Measurements from ENCODE around the gene CALML5.

Gene CALML5

DNA sequence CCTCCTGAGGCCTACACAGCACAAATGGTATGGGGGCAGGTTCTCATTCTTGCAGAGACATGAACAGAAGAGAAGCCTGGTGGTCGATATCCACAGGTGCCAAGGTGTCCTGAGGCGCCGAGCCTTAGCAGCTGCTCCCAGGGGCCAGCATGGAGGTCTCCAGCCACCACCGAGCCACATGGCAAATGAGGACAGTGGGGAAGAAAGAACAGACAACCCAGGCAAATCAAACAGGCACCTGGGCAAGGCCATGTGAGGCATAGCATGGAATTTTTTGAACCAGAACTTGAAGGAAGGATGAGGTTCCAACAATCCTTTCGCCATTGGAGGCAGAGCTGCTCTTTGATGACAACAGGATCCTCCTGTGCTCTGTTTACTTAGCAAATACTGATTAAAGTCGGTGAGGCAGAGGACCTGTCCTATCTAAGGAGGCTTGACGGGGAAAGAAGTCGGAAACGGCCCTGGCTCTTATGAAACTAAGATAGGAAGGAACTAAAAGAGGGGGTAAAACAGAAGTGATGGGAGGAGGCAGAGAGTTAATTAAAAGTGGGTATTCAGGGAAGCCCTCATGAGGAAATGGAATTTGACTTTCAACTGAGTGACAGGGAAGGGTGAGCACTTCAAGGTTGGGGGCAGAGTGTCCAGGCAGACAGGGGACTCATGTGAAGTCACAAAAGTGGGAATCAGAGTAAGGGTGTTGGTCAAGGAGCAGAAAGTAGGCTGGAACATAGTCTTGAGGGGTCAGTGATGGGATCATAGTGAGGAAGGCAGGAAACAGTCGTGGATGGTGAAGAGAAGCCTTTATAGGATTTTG is 16.8 kb upstream of the CALML5 start:
- no peak for DNase-seq (ENCODE audit: low spot score)

- no peak for DNase-seq (ENCODE audit: low spot score)
Observed at GRCh38 chr10:5514226-5514850, 15.0 kb upstream of the CALML5 start.

- no peak for DNase-seq (ENCODE audit: low spot score)
Observed at GRCh38 chr10:5512881-5513612, 13.7 kb upstream of the CALML5 start.

DNA sequence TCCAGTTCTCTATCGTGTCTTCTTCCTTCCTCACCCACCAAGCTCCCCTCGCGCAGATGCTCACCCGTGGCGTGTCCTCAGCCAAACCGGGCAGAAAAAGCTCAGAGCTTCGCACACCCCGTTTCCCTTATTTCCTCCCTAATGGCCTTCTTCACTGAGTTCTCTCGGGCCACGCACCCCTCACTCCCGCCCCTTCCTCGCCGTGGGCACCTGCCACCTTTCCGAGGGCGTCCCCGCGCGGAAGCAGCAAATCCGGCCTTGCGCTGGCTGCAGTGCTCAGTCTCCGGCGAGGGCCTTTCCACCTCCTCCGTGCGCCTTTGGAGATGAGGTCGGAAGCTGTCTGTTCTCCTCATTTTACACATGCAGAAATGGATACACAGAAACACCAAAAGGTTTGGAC is 13.0 kb upstream of the CALML5 start:
- no peak for DNase-seq (ENCODE audit: low spot score)

GRCh38 chr10:5511885-5512280 is 12.5 kb upstream of the CALML5 start:
- DNase-seq (ENCODE audit: low spot score) = no peak

- no peak for DNase-seq (ENCODE audit: low spot score)
Observed at GRCh38 chr10:5511231-5511884, 12.0 kb upstream of the CALML5 start.

DNA sequence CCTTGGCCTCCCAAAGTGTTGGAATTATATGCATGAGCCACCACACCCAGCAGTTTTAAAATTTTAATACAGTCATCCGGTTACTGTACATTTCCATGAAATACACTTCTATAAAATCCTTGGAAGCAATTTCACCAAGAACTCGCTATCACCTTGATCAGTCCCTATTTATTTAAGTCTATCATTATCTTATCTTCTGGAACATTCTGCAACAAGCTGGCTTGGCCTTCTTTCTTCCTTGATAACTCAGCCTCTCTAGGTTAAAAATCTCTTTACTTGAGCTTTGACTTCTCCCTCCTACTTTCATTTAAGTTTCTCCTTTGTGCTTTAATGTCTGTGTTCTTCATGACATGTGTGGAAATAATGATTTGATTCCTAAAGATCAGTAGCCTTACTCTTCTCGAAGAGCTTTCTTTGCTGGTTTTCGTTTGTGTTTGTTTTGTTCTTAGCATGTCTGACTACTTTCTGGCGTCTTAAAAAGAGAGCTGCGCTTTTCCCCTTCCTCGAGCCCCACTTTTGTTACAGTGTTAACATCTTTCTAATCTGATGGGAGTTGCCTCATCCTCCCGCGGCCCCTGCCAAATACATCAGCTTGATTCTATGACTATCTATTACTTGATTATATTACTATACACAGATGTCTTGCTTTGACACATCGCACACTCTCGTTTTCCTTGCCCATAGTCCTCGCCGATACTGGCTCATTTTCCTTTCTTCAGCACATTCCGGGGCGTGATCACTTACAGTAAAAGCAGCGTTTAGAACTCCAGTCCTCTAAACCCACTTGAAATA is 11.1 kb upstream of the CALML5 start:
- DNase-seq (ENCODE audit: low spot score) = no peak

- DNase-seq (ENCODE audit: low spot score) = no peak
Observed at GRCh38 chr10:5509691-5510090, 10.3 kb upstream of the CALML5 start.

- DNase-seq (ENCODE audit: low spot score) = no peak
Observed at GRCh38 chr10:5509236-5509635, 9.9 kb upstream of the CALML5 start.

GRCh38 chr10:5508786-5509185 is 9.4 kb upstream of the CALML5 start:
- no peak for DNase-seq (ENCODE audit: low spot score)

- no peak for DNase-seq (ENCODE audit: low spot score)
Observed at GRCh38 chr10:5508161-5508604, 8.8 kb upstream of the CALML5 start.

DNA sequence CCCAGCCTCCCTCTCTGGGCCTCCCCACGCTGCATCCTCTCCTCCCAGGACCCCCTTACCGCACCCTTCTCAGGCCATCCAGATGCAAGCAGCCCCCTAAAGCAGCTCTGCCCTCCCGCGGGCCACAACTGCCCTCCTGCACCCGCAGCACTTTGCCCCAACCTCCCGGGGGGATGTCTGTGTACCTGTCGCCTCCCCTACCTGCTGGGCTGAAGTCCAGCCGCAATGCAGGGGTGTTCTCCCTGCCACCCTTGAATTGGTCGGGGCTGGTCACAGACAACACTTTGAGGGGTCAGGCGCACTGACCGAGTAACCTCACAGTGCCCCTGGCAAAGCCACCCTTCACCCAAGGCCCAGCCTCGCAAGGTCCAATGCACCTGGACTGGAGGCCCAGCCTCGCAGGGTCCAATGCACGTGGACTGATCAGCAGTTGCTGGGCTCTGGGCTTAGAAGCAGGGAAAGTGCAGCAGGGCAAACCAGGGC is 8.3 kb upstream of the CALML5 start:
- DNase-seq (ENCODE audit: low spot score) = no peak

- no peak for DNase-seq (ENCODE audit: low spot score)
Observed at GRCh38 chr10:5506751-5507648, 7.6 kb upstream of the CALML5 start.

GRCh38 chr10:5506246-5506645 is 6.9 kb upstream of the CALML5 start:
- DNase-seq (ENCODE audit: low spot score) = no peak

GRCh38 chr10:5504146-5505072 is 5.0 kb upstream of the CALML5 start:
- DNase-seq (ENCODE audit: low spot score) = no peak

GRCh38 chr10:5503477-5503835 is 4.1 kb upstream of the CALML5 start:
- no peak for DNase-seq (ENCODE audit: low spot score)

DNA sequence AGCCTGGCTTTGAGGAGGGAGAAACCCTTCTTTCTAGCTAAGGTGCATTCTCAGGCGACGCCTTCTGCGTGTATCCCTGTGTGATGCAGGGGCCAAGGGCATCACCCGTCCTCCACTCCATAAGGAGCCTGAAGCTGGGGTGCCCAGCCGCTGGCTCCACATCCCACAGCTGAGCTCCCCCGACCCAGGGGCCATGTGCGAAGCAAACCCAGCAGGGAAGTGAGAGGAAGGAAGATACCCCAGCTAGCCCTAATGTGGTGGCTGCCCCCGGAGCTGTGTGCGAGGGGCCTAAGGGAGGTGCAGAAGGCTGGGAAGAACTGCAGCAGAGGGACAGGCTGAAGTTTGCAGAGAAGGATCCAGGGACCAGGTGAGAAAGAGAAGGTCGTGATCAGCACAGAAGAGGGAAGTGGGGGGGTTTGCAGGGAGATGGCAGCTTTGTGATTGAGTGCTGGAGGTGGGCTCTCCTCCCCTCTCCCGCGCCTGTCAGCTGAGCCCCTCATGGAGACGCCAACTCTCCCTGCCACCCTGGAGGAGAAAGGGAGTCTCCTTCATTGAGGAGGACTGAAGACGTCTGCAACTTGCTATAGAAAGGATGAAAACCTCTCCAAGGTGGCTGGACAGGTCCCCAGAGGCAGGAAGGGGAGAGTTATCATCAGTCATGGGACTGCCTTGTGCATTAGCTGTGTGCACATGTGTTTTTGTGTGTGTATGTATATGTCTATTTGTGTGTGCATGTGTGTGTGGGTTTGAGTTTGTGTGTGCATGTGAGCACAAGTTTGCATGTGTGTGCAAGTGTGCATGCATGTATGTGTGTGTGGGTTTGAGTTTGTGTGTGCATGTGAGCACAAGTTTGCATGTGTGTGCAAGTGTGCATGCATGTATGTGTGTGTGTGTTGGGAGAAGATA is 3.5 kb upstream of the CALML5 start:
- DNase-seq (ENCODE audit: low spot score) = no peak

DNA sequence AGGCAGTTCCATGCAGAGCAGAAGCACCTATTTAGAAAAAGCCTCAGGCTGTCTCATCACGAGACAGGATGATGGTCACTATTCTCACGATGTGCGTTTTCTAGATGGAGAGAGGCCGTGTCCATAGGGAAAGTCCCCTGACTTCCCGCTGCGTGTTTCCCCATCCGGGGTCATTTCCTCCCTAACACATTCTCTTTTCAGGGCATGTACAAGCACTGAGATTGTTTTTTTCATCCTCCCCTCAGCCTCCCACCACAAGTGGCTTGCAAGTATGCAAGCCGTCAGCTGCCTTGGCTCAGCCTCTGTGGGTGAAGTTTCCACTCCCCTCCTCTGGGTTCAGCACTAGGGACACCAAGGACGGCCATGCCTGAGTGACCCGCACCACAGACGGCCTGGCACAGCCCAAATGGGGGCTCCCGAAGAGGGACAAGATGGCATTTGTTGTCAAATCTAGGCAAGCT is 2.7 kb upstream of the CALML5 start:
- no peak for DNase-seq (ENCODE audit: low spot score)

Data from hematopoietic multipotent progenitor cell treated with erythropoietin and hydrocortisone succinate and interleukin-3 and kit ligand, for 15 days (in vitro differentiated cells).